UCSD-AML1 (cell line): ENCODE results near the gene CELF3.
A peak's percentile ranks its signal among the peaks of the same experiment; 100 is the strongest.

Source experiments
- DNase-seq: peaks from one replicate; lab custom pipeline; 2025; ENCODE audit not compliant: unreplicated experiment; lab: John Stamatoyannopoulos, UW

Gene CELF3

GRCh38 chr1:151720974-151721787 lies 4.6 kb upstream of the CELF3 start, which contains the start of gene RIIAD1:
Gene RIIAD1, plus strand, starts transcription at chr1:151721522. Its CDS starts 15 bp downstream, at chr1:151721537.
- peak; percentile 19 for DNase-seq

- no peak for DNase-seq
These were observed 4.0 kb upstream of the CELF3 start for GRCh38 chr1:151720554-151720953.

GRCh38 chr1:151720125-151720524 lies 3.5 kb upstream of the CELF3 start:
- DNase-seq = no peak

GRCh38 chr1:151718666-151719065 lies 2.1 kb upstream of the CELF3 start:
- no peak for DNase-seq

- no peak for DNase-seq
These were observed 1.4 kb upstream of the CELF3 start for GRCh38 chr1:151718011-151718431.

GRCh38 chr1:151716405-151716762 lies 219 bp downstream of the CELF3 start:
- no peak for DNase-seq

GRCh38 chr1:151715726-151716404 lies 738 bp downstream of the CELF3 start:
- no peak for DNase-seq

- DNase-seq = no peak
These were observed 1.5 kb downstream of the CELF3 start for GRCh38 chr1:151714820-151715725.

GRCh38 chr1:151713874-151714273 lies 2.7 kb downstream of the CELF3 start:
- DNase-seq = no peak

- DNase-seq = no peak
These were observed 3.6 kb downstream of the CELF3 start for GRCh38 chr1:151713044-151713443.

GRCh38 chr1:151711951-151712350 lies 4.7 kb downstream of the CELF3 start:
- DNase-seq = no peak

- DNase-seq = no peak
These were observed 5.4 kb downstream of the CELF3 start for GRCh38 chr1:151711044-151711800.

GRCh38 chr1:151710187-151710840 lies 6.3 kb downstream of the CELF3 start:
- no peak for DNase-seq

- no peak for DNase-seq
These were observed 7.7 kb downstream of the CELF3 start for GRCh38 chr1:151708891-151709290.

GRCh38 chr1:151707541-151708065 lies 9.0 kb downstream of the CELF3 start:
- no peak for DNase-seq

- DNase-seq = no peak
These were observed 9.9 kb downstream of the CELF3 start for GRCh38 chr1:151706464-151707415.

- no peak for DNase-seq
These were observed 10.7 kb downstream of the CELF3 start for GRCh38 chr1:151705753-151706463.

- DNase-seq = no peak
These were observed 11.5 kb downstream of the CELF3 start for GRCh38 chr1:151705146-151705545.
